Hepatocyte (in vitro differentiated cells): ENCODE results near the gene SLC4A7.

Experiments
- EZH2 ChIP-seq: fragments of 200-600 bp; sonication (generic); IDR thresholded peaks from 2 replicates; pipeline ENCODE4 v1.6.1; 2016; ENCODE audit warnings: antibody characterized with exemption, mild to moderate bottlenecking, borderline replicate concordance
- EZH2phosphoT487 ChIP-seq: fragments of 200-600 bp; sonication (generic); IDR thresholded peaks from one replicate; pipeline ENCODE4 v1.6.1; 2018; ENCODE audit warnings: antibody characterized with exemption, mild to moderate bottlenecking, low read depth, moderate library complexity; ENCODE audit not compliant: unreplicated experiment, severe bottlenecking
- TF ChIP-seq, protein P1 (sequence below): fragments of 200-600 bp; sonication (generic); IDR thresholded peaks from 2 replicates; pipeline ENCODE4 v1.5.1; 2016; ENCODE audit warnings: antibody characterized with exemption, mild to moderate bottlenecking; ENCODE audit not compliant: poor library complexity

DNA sequence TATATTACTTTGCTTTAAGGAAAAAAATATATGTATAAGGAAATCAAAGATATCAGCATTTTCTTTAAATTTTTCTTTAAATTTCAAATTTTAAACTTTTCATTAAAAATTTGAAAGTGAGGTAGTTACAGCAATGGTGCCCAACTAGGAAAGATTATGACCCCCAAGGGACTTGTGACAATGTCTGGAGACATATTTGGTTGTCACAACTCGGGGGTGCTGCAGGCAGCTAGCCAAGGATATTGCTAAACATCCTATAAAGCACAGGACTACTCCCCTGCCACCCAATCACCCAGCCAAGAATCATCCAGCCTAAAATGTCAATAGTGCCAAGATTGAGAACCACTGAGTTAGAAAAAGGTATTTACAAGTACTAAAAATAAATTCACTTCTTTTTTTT lies 57.3 kb downstream of the SLC4A7 start:
- TF ChIP-seq, protein P1, sequence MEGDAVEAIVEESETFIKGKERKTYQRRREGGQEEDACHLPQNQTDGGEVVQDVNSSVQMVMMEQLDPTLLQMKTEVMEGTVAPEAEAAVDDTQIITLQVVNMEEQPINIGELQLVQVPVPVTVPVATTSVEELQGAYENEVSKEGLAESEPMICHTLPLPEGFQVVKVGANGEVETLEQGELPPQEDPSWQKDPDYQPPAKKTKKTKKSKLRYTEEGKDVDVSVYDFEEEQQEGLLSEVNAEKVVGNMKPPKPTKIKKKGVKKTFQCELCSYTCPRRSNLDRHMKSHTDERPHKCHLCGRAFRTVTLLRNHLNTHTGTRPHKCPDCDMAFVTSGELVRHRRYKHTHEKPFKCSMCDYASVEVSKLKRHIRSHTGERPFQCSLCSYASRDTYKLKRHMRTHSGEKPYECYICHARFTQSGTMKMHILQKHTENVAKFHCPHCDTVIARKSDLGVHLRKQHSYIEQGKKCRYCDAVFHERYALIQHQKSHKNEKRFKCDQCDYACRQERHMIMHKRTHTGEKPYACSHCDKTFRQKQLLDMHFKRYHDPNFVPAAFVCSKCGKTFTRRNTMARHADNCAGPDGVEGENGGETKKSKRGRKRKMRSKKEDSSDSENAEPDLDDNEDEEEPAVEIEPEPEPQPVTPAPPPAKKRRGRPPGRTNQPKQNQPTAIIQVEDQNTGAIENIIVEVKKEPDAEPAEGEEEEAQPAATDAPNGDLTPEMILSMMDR, result no peak
- TF ChIP-seq EZH2 (no peak), EZH2phosphoT487 (no peak)
